ENCODE data around the gene FSD1L. TPM values are rescaled to one million over a fixed set of nuclear protein-coding genes. Genes with fewer than 3 reads are reported as not detected.

FSD1L gene
- total and polyA plus RNA-seq, 10 donors, result 0.70 to 5.8 (median 4.3) TPM

DNA sequence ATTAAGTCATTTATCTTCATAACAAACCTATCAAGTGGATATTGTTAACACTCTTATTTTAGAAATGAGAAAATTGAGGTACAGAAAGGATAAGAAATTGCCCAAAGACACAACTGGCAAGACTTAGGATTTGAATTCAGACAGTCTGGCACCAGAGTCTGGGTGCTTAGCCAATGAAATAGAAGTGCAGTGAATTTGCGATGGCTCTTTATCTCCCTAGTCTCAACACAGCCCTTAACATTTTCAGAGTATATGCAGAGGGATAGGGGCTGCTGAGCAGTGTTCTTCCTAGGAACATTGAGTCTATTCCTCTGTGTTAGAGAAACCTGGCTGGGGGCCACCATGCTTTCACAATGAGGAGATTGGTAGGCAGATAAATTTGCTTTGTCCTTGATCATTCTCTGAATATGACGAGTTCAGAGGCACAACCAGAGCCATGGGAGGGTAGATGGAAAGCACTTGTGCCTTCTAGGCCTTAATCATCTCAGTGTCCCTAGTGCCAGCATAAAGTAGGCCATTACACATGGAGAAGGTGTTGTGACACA, 6.1 kb upstream of the FSD1L start:
- Histone ChIP-seq H3K9me3 (no peaks in the 10 kb centered on the region), H3K27ac (no peak overlapping the region), H3K27me3 (replicated peaks in 1 of 7) (no peaks in the 10 kb centered on the region), H3K4me3 (no peak overlapping the region), H3K4me1 (no peaks in the 10 kb centered on the region), H3K36me3 (no peaks in the 10 kb centered on the region)
- no peak for DNase-seq
- intact Hi-C loops (cut with DNase I; ENCODE audit: low total_unique reads), result no loop called here
- 64 to 86% (median 85%) methylated on average over 2 of the region's 2 CpGs for whole genome bisulfite sequencing, 5 donors
- TF ChIP-seq POLR2A (IDR thresholded peaks at IDR 0.05) (no peak), POLR2AphosphoS5 (IDR thresholded peaks at IDR 0.05) (no peak)
- TF ChIP-seq, protein P1, sequence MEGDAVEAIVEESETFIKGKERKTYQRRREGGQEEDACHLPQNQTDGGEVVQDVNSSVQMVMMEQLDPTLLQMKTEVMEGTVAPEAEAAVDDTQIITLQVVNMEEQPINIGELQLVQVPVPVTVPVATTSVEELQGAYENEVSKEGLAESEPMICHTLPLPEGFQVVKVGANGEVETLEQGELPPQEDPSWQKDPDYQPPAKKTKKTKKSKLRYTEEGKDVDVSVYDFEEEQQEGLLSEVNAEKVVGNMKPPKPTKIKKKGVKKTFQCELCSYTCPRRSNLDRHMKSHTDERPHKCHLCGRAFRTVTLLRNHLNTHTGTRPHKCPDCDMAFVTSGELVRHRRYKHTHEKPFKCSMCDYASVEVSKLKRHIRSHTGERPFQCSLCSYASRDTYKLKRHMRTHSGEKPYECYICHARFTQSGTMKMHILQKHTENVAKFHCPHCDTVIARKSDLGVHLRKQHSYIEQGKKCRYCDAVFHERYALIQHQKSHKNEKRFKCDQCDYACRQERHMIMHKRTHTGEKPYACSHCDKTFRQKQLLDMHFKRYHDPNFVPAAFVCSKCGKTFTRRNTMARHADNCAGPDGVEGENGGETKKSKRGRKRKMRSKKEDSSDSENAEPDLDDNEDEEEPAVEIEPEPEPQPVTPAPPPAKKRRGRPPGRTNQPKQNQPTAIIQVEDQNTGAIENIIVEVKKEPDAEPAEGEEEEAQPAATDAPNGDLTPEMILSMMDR (IDR thresholded peaks at IDR 0.05 in 8 of 11, conservative IDR thresholded peaks at IDR 0.05 in 3 of 11), result no peak

DNA sequence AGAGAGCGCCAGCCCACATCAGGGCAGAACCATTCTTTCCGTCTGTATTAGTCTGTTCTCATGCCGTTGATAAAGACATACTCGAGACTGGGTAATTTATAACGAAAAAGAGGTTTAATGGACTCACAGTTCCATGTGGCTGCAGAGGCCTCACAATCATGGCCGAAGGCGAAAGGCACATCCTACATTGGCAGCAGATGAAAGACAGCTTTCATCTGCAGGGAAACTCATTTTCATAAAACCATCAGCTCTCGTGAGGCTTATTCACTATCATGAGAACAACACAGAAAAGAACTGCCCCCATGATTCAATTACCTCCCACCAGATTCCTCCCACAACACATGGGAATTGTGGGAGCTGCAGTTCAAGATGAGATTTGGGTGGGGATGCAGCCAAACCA, 4.7 kb upstream of the FSD1L start:
- TF ChIP-seq POLR2AphosphoS5 (IDR thresholded peaks at IDR 0.05) (no peak), POLR2A (IDR thresholded peaks at IDR 0.05) (no peak)
- TF ChIP-seq, protein P1 (IDR thresholded peaks at IDR 0.05 in 8 of 11, conservative IDR thresholded peaks at IDR 0.05 in 3 of 11), result no peak
- Histone ChIP-seq H3K4me1 (peaks cover 0 to 11% (median 6%) of the 10 kb centered on the region in 6 donors), H3K27ac (no peak overlapping the region), H3K4me3 (no peak overlapping the region), H3K27me3 (replicated peaks in 1 of 7) (no peaks in the 10 kb centered on the region), H3K9me3 (no peaks in the 10 kb centered on the region), H3K36me3 (no peaks in the 10 kb centered on the region)
- intact Hi-C loops (cut with DNase I; ENCODE audit: low total_unique reads), result no loop called here
- DNase-seq, result no peak
- 93 to 97% (median 94%) methylated on average over 8 of the region's 8 CpGs for WGBS, 5 donors

DNA sequence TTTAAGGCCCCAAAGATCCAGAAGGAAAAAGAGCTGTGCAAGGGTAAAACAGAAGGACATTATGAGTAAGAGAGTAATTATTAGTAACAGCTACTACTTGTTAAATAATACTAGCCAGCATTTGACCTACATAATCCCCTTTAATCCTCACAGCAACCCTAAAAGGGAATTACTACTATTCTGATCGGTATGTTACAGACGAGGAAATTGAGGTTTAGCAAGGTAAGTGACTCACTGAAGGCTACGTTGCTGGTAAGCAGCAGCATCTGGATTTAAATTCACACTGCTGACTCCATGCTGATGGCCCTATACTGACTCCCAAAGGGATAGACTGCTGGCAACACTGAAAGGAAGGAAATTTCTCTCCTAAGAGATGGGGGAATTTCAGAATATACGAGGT, 3.7 kb upstream of the FSD1L start:
- no peak for DNase-seq
- H3K4me1 ChIP-seq, result peaks cover 0 to 20% (median 15%) of the 10 kb centered on the region in 6 donors
- no peak overlapping the region for H3K4me3 ChIP-seq
- intact Hi-C loops (cut with DNase I; ENCODE audit: low total_unique reads), result no loop called here
- TF ChIP-seq POLR2A (IDR thresholded peaks at IDR 0.05) (no peak), POLR2AphosphoS5 (IDR thresholded peaks at IDR 0.05) (no peak)
- TF ChIP-seq, protein P1 (IDR thresholded peaks at IDR 0.05 in 8 of 11, conservative IDR thresholded peaks at IDR 0.05 in 3 of 11), result no peak
- no peaks in the 10 kb centered on the region for H3K27me3 ChIP-seq (replicated peaks in 1 of 7)
- no peaks in the 10 kb centered on the region for H3K36me3 ChIP-seq
- H3K9me3 ChIP-seq, result no peaks in the 10 kb centered on the region
- WGBS, 5 donors, result 47 to 75% (median 66%) methylated on average over 4 of the region's 4 CpGs
- H3K27ac ChIP-seq, result no peak overlapping the region

DNA sequence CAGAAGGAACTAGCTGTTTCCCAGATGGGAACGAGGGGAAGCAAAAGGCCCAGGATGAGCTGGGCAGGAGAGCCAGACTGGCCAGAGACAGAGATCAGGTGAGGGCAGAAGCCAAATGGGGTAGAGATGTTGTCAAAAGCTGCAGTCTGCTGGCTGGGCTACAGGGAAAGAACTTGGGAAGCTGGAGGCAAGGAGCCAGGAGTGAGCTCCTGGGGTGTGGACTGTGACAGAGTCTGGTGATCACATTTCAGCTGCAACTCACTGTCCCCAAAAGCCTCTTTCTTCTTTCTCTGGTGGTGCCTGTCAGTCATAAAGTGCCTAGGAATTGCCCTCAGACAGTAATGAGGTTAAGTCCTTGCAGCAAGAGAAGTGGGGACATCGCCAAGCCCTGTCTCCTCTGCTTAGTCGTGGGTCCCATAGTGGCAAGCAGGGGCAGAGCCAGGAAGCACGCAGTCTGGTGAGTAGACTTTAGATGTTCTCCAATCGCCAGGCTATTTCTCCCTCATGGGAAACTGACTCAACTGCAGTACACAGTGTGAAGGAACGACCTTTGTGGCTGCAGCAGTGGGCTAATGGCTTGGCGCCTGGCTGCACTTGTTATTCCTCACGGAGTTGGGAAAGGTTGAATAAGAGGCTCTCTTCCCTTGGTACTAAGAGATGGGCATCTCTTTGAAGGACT, 2.5 kb upstream of the FSD1L start:
- no peak for DNase-seq
- H3K9me3 ChIP-seq, result no peaks in the 10 kb centered on the region
- WGBS, 5 donors, result 88 to 94% (median 89%) methylated on average over 8 of the region's 8 CpGs

More for the DNA sequence above, 2.5 kb upstream of the FSD1L start:
- Histone ChIP-seq H3K4me3 (no peak overlapping the region), H3K27me3 (replicated peaks in 1 of 7) (no peaks in the 10 kb centered on the region), H3K4me1 (peaks cover 0 to 26% (median 16%) of the 10 kb centered on the region in 6 donors), H3K36me3 (no peaks in the 10 kb centered on the region), H3K27ac (no peak overlapping the region)
- intact Hi-C loops (cut with DNase I; ENCODE audit: low total_unique reads), result no loop called here
- TF ChIP-seq POLR2AphosphoS5 (IDR thresholded peaks at IDR 0.05), result no peak
- TF ChIP-seq POLR2A (IDR thresholded peaks at IDR 0.05), result no peak
- TF ChIP-seq, protein P1 (IDR thresholded peaks at IDR 0.05 in 8 of 11, conservative IDR thresholded peaks at IDR 0.05 in 3 of 11), result no peak
